HepG2 (cell line): ENCODE measurements around the gene GNG3. TPM values are rescaled to one million over a fixed set of nuclear protein-coding genes. Genes with fewer than 3 reads are reported as not detected.

Source experiments
- CBX5 ChIP-seq: sonication (generic); formaldehyde crosslinking; IDR thresholded peaks from 2 replicates; pipeline ENCODE4 v1.4.0; 2020; ENCODE audit warnings: missing genetic modification reagents, borderline replicate concordance
- CHD2 ChIP-seq: IDR thresholded peaks from 2 replicates; pipeline ENCODE4 v1.6.1; 2011; ENCODE audit warnings: low read depth, low read length, improper control_type of control experiment
- ELF4 ChIP-seq: sonication (generic); formaldehyde crosslinking; IDR thresholded peaks from 2 replicates; pipeline ENCODE4 v1.5.0; 2020; ENCODE audit warnings: missing genetic modification reagents, mild to moderate bottlenecking, moderate library complexity, borderline replicate concordance
- FOXC1 ChIP-seq: sonication (generic); formaldehyde crosslinking; IDR thresholded peaks from 2 replicates; pipeline ENCODE4 v1.8.0; 2022; ENCODE audit warnings: mild to moderate bottlenecking, missing genetic modification reagents, borderline replicate concordance
- GLI4 ChIP-seq: sonication (generic); formaldehyde crosslinking; IDR thresholded peaks from 2 replicates; pipeline ENCODE4 v1.5.1; 2020; ENCODE audit warnings: missing genetic modification reagents, mild to moderate bottlenecking, moderate library complexity, borderline replicate concordance
- HMGXB4 ChIP-seq, 2 experiments: sonication (generic) in 1 of 2; formaldehyde crosslinking in 1 of 2; IDR thresholded peaks; 2 replicates each; pipeline versions ENCODE4 v1.4.0 to v1.6.1; 2018 to 2020; ENCODE audit warnings: missing genetic modification reagents in 2 of 2, borderline replicate concordance in 1 of 2, low read depth in 1 of 2, mild to moderate bottlenecking in 1 of 2, missing biosample characterization in 1 of 2
- HOXD1 ChIP-seq: sonication (generic); formaldehyde crosslinking; IDR thresholded peaks from 2 replicates; pipeline ENCODE4 v1.5.0; 2020; ENCODE audit warnings: missing genetic modification reagents
- MAZ ChIP-seq, 2 experiments: sonication (generic) in 1 of 2; formaldehyde crosslinking in 1 of 2; IDR thresholded peaks; 2 replicates each; pipeline versions ENCODE4 v1.5.0 to v1.6.1; 2012 to 2020; ENCODE audit warnings: low read depth in 2 of 2, mild to moderate bottlenecking in 2 of 2, borderline replicate concordance in 1 of 2, improper control_type of control experiment in 1 of 2, low read length in 1 of 2, missing genetic modification reagents in 1 of 2, moderate library complexity in 1 of 2
- MEIS2 ChIP-seq: sonication (generic); formaldehyde crosslinking; IDR thresholded peaks from 2 replicates; pipeline ENCODE4 v1.9.0; 2021; ENCODE audit warnings: mild to moderate bottlenecking, missing genetic modification reagents
- MIXL1 ChIP-seq: IDR thresholded peaks from 2 replicates; pipeline ENCODE4 v1.6.1; 2016
- SIN3B ChIP-seq: fragments of 150-350 bp; IDR thresholded peaks from 2 replicates; pipeline ENCODE4 v1.6.1; 2014; ENCODE audit warnings: low read length
- SP2 ChIP-seq: sonication (generic); formaldehyde crosslinking; IDR thresholded peaks from 2 replicates; pipeline ENCODE4 v1.5.1; 2020; ENCODE audit warnings: mild to moderate bottlenecking, missing genetic modification reagents
- TBX2 ChIP-seq: sonication (generic); formaldehyde crosslinking; IDR thresholded peaks from 2 replicates; pipeline ENCODE4 v1.5.0; 2020; ENCODE audit warnings: missing genetic modification reagents, mild to moderate bottlenecking, borderline replicate concordance
- TBX3 ChIP-seq: fragments of 450-650 bp; IDR thresholded peaks from 2 replicates; pipeline ENCODE4 v1.6.1; 2017; ENCODE audit warnings: antibody characterized with exemption, mild to moderate bottlenecking, inconsistent platforms, borderline replicate concordance
- ZBTB3 ChIP-seq: sonication (generic); formaldehyde crosslinking; IDR thresholded peaks from 2 replicates; pipeline ENCODE4 v1.4.0; 2020; ENCODE audit warnings: low read depth, mild to moderate bottlenecking, moderate library complexity, missing genetic modification reagents, borderline replicate concordance
- ZNF343 ChIP-seq: sonication (generic); formaldehyde crosslinking; IDR thresholded peaks from 2 replicates; pipeline ENCODE4 v1.4.0; 2020; ENCODE audit warnings: mild to moderate bottlenecking, missing genetic modification reagents
- ZNF432 ChIP-seq: sonication (generic); formaldehyde crosslinking; IDR thresholded peaks from 2 replicates; pipeline ENCODE4 v1.5.0; 2020; ENCODE audit warnings: missing genetic modification reagents, mild to moderate bottlenecking, borderline replicate concordance
- ZNF451 ChIP-seq: sonication (generic); formaldehyde crosslinking; IDR thresholded peaks from 2 replicates; pipeline ENCODE4 v1.5.0; 2020; ENCODE audit warnings: mild to moderate bottlenecking, missing genetic modification reagents
- ZNF547 ChIP-seq: sonication (generic); formaldehyde crosslinking; IDR thresholded peaks from 2 replicates; pipeline ENCODE4 v1.5.1; 2020; ENCODE audit warnings: mild to moderate bottlenecking, missing genetic modification reagents
- ZNF598 ChIP-seq: sonication (generic); formaldehyde crosslinking; IDR thresholded peaks from 2 replicates; pipeline ENCODE4 v1.5.1; 2020; ENCODE audit warnings: mild to moderate bottlenecking, missing genetic modification reagents, borderline replicate concordance
- ZNF746 ChIP-seq: sonication (generic); formaldehyde crosslinking; IDR thresholded peaks from 2 replicates; pipeline ENCODE4 v1.8.0; 2022; ENCODE audit warnings: mild to moderate bottlenecking, missing genetic modification reagents
- ZSCAN31 ChIP-seq: sonication (generic); formaldehyde crosslinking; IDR thresholded peaks from 2 replicates; pipeline ENCODE4 v1.5.0; 2020; ENCODE audit warnings: low read depth, mild to moderate bottlenecking, missing genetic modification reagents
- polyA plus RNA-seq, 8 experiments: library from polyadenylated mRNA; depleted of rRNA in 3 of 8; stranded (reverse) in 7 of 8; unstranded in 1 of 8; fragments of >200 nt; fragmentation: Illumina TruSeq in 4 of 8; extraction: Trizol in 4 of 8; gene quantifications; 2 replicates each; pipeline versions ENCODE4 v1.2.1 to v1.2.3, GENCODE V29; 2011 to 2016; ENCODE audit warnings: low read depth in 4 of 8, missing spikeins in 1 of 8, mixed read lengths in 1 of 8; ENCODE audit not compliant: insufficient read depth in 1 of 8
- total RNA-seq, 5 experiments: library from RNA; depleted of rRNA; stranded (reverse); fragments of >200 nt; fragmentation: Illumina TruSeq; extraction: Trizol; gene quantifications; 2 replicates each; pipeline ENCODE4 v1.2.3, GENCODE V29; 2016; ENCODE audit warnings: low read depth in 1 of 5
- TF ChIP-seq, protein P1 (sequence below): IDR thresholded peaks from 2 replicates; pipeline ENCODE4 v1.6.1; 2016; ENCODE audit warnings: low read depth, borderline replicate concordance
- TF ChIP-seq, protein P2 (sequence below): sonication (generic); formaldehyde crosslinking; IDR thresholded peaks from 2 replicates; pipeline ENCODE4 v1.5.0; 2020; ENCODE audit warnings: missing genetic modification reagents, mild to moderate bottlenecking, borderline replicate concordance

Gene GNG3
- total and polyA plus RNA-seq, 2 of the 13 experiments (the other 11 are each of a cell fraction or from before 2014, with no cell fraction given): not detected

GRCh38 chr11:62753736-62754603 is 46.5 kb downstream of the GNG3 start, which contains the start of gene ZBTB3 (continued):
- TF ChIP-seq, protein P1, sequence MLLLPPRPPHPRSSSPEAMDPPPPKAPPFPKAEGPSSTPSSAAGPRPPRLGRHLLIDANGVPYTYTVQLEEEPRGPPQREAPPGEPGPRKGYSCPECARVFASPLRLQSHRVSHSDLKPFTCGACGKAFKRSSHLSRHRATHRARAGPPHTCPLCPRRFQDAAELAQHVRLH (CRISPR knock-in tag): peak; percentile 50; the same call in 1 of the 2 replicates
- TF ChIP-seq SIN3B (peak; percentile 70), ELF4 (CRISPR knock-in tag) (peak; percentile 82; the same call in 1 of the 2 replicates), CBX5 (CRISPR knock-in tag) (no peak; the same call in 1 of the 2 replicates), MAZ (IDR thresholded peaks at IDR 0.05; ENCODE audit: borderline replicate concordance, low read depth, low read length) (0 out of 2 replicates have a peak, but pooled peaks have one; percentile 8), MAZ (CRISPR knock-in tag; IDR thresholded peaks at IDR 0.05; ENCODE audit: low read depth) (no peak), TBX2 (peak; percentile 37; the same call in 1 of the 2 replicates), FOXC1 (CRISPR knock-in tag) (peak; percentile 72; the same call in 1 of the 2 replicates), SP2 (CRISPR knock-in tag) (peak; percentile 96), ZNF432 (CRISPR knock-in tag) (no peak), ZNF547 (peak; percentile 35; the same call in 1 of the 2 replicates), ZNF451 (0 out of 2 replicates have a peak, but pooled peaks have one; percentile 39), ZSCAN31 (CRISPR knock-in tag) (peak; percentile 49), ZNF343 (CRISPR knock-in tag) (no peak), MIXL1 (CRISPR knock-in tag) (no peak), TBX3 (peak; percentile 31; the same call in 1 of the 2 replicates), HMGXB4 (CRISPR knock-in tag; IDR thresholded peaks at IDR 0.05; ENCODE audit: borderline replicate concordance in 1 of 2, low read depth in 1 of 2) (peak in 1 of 2 experiments; percentile 33; a peak in 1 of 4 replicates), MEIS2 (CRISPR knock-in tag) (peak; percentile 34; the same call in 1 of the 2 replicates), ZNF598 (CRISPR knock-in tag) (0 out of 2 replicates have a peak, but pooled peaks have one; percentile 14), CHD2 (peak; percentile 66; the same call in 1 of the 2 replicates), ZBTB3 (CRISPR knock-in tag) (no peak), HOXD1 (CRISPR knock-in tag) (no peak), ZNF746 (CRISPR knock-in tag) (no peak), GLI4 (CRISPR knock-in tag) (0 out of 2 replicates have a peak, but pooled peaks have one; percentile 12)
- TF ChIP-seq, protein P2, sequence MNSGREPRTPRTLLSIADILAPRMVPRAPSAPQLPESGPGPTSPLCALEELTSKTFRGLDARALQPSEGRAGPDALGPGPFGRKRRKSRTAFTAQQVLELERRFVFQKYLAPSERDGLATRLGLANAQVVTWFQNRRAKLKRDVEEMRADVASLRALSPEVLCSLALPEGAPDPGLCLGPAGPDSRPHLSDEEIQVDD (CRISPR knock-in tag): peak; percentile 48; the same call in 1 of the 2 replicates
